ENCODE results near the gene TAP2. TPM values are rescaled to one million over a fixed set of nuclear protein-coding genes. Genes with fewer than 3 reads are reported as not detected.

The TAP2 gene
- polyA plus RNA-seq, 1 of the 3 experiments (the other 2 are of a cell fraction) = 19.9 TPM

GRCh38 chr6:32852844-32853540, 14.5 kb upstream of the TAP2 start:
- DNase-seq = peak; percentile 52
- TF ChIP-seq POLR2AphosphoS5 (IDR thresholded peaks at IDR 0.05; ENCODE audit: low read depth, low read length) (no peak), PBX3 (IDR thresholded peaks at IDR 0.05) (no peak), ELF1 (IDR thresholded peaks at IDR 0.05) (no peak), USF1 (IDR thresholded peaks at IDR 0.05; ENCODE audit: borderline replicate concordance, low read depth) (no peak), TCF12 (IDR thresholded peaks at IDR 0.05) (no peak)
- TF ChIP-seq, protein P1, sequence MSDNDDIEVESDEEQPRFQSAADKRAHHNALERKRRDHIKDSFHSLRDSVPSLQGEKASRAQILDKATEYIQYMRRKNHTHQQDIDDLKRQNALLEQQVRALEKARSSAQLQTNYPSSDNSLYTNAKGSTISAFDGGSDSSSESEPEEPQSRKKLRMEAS (IDR thresholded peaks at IDR 0.05; ENCODE audit: low read depth) = 0 out of 2 replicates have a peak, but pooled peaks have one; percentile 5
- TF ChIP-seq, protein P2, sequence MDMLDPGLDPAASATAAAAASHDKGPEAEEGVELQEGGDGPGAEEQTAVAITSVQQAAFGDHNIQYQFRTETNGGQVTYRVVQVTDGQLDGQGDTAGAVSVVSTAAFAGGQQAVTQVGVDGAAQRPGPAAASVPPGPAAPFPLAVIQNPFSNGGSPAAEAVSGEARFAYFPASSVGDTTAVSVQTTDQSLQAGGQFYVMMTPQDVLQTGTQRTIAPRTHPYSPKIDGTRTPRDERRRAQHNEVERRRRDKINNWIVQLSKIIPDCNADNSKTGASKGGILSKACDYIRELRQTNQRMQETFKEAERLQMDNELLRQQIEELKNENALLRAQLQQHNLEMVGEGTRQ (IDR thresholded peaks at IDR 0.05; ENCODE audit: borderline replicate concordance, low read depth, low read length) = no peak
- 1% methylated on average over 15 of the region's 41 CpGs for WGBS (ENCODE audit: low lambda C conversion rate)
- Histone ChIP-seq H3F3A (replicated peaks; ENCODE audit: insufficient read depth) (peaks cover 8% of the 10 kb centered on the region), H3K36me3 (replicated peaks in 1 of 2; ENCODE audit: control insufficient read depth in 1 of 2, insufficient read depth in 2 of 2, low read length in 1 of 2) (peaks cover 3 to 7% of the 10 kb centered on the region in 2 experiments), H3K79me2 (ENCODE audit: insufficient read depth) (peaks cover 4% of the 10 kb centered on the region; the same call in 1 of the 2 replicates), H4K20me1 (ENCODE audit: insufficient read depth) (no peaks in the 10 kb centered on the region), H2AFZ (ENCODE audit: low read depth) (peak overlapping the region; percentile 93), H3K9me2 (no peaks in the 10 kb centered on the region), H3K27ac (ENCODE audit: low read depth in 2 of 2, low read length in 1 of 2) (peak overlapping the region; percentile 50 to 90), H3K27me3 (ENCODE audit: insufficient read depth) (no peaks in the 10 kb centered on the region), H3K4me3 (ENCODE audit: low read depth in 2 of 2, low read length in 1 of 2) (peak overlapping the region; percentile 88 to 89), H3K4me1 (ENCODE audit: control insufficient read depth in 1 of 2, insufficient read depth in 2 of 2, low read depth in 1 of 2, low read length in 1 of 2) (peaks cover 0 to 14% of the 10 kb centered on the region in 2 experiments; a peak in 1 of 4 replicates), H3K9me3 (no peaks in the 10 kb centered on the region), H3K4me2 (peak overlapping the region; percentile 99), H3K9ac (peak overlapping the region; percentile 71)
- ChIA-PET POLR2A (interaction anchor here (0.9 to 1.5 kb wide), 2 partner anchors 11 to 119 kb away, joined by 3 to 4 read pairs; no protein-coding TSS in a partner anchor), CTCF (interaction anchor here (1.0 to 8.3 kb wide), 10 partner anchors 9 to 101 kb away, joined by 3 to 137 read pairs (median 8); partner anchors contain the start of genes HLA-DMA, PSMB8 and TAP2)

GRCh38 chr6:32852018-32852843, 13.7 kb upstream of the TAP2 start:
- Histone ChIP-seq H3K9ac (peak overlapping the region; percentile 71), H3K27ac (ENCODE audit: low read depth in 2 of 2, low read length in 1 of 2) (peak overlapping the region in 1 of 2 experiments; percentile 90; a peak in 1 of 4 replicates), H3K36me3 (replicated peaks in 1 of 2; ENCODE audit: control insufficient read depth in 1 of 2, insufficient read depth in 2 of 2, low read length in 1 of 2) (peaks cover 3 to 14% of the 10 kb centered on the region in 2 experiments), H3F3A (replicated peaks; ENCODE audit: insufficient read depth) (peaks cover 8% of the 10 kb centered on the region), H3K4me2 (peak overlapping the region; percentile 99), H3K4me3 (ENCODE audit: low read depth in 2 of 2, low read length in 1 of 2) (peak overlapping the region; percentile 88 to 89), H3K4me1 (ENCODE audit: control insufficient read depth in 1 of 2, insufficient read depth in 2 of 2, low read depth in 1 of 2, low read length in 1 of 2) (peaks cover 0 to 14% of the 10 kb centered on the region in 2 experiments; a peak in 1 of 4 replicates), H3K9me3 (no peaks in the 10 kb centered on the region), H3K27me3 (ENCODE audit: insufficient read depth) (no peaks in the 10 kb centered on the region), H3K9me2 (no peaks in the 10 kb centered on the region), H2AFZ (ENCODE audit: low read depth) (peak overlapping the region; percentile 93), H3K79me2 (ENCODE audit: insufficient read depth) (peaks cover 4% of the 10 kb centered on the region; the same call in 1 of the 2 replicates), H4K20me1 (ENCODE audit: insufficient read depth) (no peaks in the 10 kb centered on the region)
- POLR2A ChIA-PET = interaction anchor here (0.9 to 1.5 kb wide), 2 partner anchors 11 to 120 kb away, joined by 3 to 4 read pairs; no protein-coding TSS in a partner anchor
- WGBS (ENCODE audit: low lambda C conversion rate) = 64% methylated on average over 23 of the region's 23 CpGs
- no peak for DNase-seq
- TF ChIP-seq FOXJ3 (CRISPR knock-in tag; IDR thresholded peaks at IDR 0.05) (no peak), YY1 (IDR thresholded peaks at IDR 0.05; ENCODE audit: low read depth) (no peak), CHD2 (IDR thresholded peaks at IDR 0.05; ENCODE audit: low read length, partially characterized antibody) (no peak), SMC3 (IDR thresholded peaks at IDR 0.05; ENCODE audit: low read depth, low read length) (no peak), RFX5 (IDR thresholded peaks at IDR 0.05; ENCODE audit: low read length) (no peak)
- CTCF ChIA-PET = interaction anchor here (1.4 to 8.3 kb wide), 7 partner anchors 8 to 101 kb away, joined by 3 to 137 read pairs (median 29); partner anchors contain the start of genes HLA-DMA, PSMB8 and TAP2
